Fibroblast of peridontal ligament (primary cell): ENCODE measurements around the gene ZNF124.
"Not testable (repeated sequence)": the region's sequence is repeated elsewhere in the genome, so short reads cannot be mapped to it uniquely, and the experiment has no call there.

Source experiments
- DNase-seq: peaks from one replicate; pipeline ENCODE4 v3.0.0-alpha.2; 2010; ENCODE audit errors: extremely low read depth

Gene ZNF124

GRCh38 chr1:247172996-247173395 is 1.2 kb upstream of the ZNF124 start:
- DNase-seq, result no peak

DNA sequence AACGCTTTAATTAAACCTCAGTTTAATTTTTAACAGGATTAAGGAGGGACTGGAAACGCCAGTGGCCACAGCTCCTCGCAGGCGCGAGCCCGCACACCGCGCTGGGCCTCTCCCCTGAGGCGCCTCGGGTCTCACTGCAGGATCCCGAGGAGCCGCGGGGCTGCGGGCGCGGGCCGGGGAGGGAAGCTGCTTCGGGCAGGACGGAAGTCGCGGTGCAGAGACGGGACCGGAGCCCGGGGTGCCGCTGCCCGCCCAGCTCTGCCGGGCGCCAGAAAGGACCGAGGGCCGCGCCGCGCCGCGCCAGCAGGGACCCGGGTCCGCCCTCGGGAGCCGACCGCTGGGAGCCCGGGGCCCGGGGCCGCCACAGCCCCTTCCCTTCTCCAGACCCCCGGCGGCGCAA is 377 bp downstream of the ZNF124 start:
- DNase-seq, result not testable (repeated sequence)

DNA sequence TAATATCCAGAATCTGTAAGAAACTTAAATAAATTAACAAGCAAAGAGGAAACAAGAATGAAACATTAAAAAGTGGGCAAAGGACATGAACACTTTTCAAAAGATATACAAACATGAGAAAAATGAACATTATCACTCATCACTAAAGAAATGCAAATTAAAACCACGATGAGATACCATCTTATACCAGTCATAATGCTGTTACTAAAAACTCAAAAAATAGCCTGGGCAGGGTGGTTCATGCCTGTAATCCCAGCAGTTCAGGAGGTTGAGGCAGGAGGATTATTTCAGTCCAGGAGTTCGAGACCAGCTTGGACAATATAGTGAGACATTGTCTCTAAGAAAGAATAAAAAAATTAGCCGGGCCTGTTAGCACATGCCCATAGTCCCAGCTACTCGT is 6.1 kb downstream of the ZNF124 start:
- DNase-seq, result no peak

DNA sequence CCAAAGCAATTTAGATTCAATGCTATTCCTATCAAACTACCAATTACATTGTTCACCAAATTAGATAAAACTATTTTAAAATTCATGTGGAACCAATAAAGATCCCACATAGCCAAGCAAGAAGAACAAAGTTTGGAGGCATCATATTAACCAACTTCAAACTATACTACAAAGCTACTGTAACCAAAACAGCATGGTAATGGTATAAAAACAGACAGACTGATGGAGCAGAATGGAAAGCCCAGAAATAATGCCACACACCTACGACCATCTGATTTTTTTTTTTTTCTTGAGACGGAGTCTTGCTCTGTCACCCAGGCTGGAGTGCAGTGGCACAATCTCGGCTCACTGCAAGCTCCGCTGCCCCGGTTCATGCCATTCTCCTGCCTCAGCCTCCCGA is 7.1 kb downstream of the ZNF124 start:
- no peak for DNase-seq

DNA sequence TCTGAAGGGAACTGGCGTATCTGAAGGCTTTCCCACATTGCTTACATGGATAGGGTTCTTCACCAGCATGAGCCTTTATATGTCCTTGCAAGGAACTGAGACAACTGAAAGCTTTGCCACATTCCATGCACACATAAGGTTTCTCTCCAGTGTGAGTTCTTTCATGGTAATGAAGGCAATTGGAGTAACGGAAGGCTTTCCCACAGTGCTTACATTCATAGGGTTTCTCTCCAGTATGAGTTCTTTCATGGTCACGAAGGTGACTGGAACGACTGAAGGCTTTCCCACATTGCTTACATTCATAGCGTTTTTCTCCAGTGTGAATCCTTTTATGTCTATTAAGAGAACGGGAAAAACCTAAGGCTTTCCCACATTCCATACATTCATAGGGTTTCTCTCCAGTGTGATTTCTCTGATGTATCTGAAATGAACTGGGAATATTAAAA is 15.0 kb downstream of the ZNF124 start:
- no peak for DNase-seq

DNA sequence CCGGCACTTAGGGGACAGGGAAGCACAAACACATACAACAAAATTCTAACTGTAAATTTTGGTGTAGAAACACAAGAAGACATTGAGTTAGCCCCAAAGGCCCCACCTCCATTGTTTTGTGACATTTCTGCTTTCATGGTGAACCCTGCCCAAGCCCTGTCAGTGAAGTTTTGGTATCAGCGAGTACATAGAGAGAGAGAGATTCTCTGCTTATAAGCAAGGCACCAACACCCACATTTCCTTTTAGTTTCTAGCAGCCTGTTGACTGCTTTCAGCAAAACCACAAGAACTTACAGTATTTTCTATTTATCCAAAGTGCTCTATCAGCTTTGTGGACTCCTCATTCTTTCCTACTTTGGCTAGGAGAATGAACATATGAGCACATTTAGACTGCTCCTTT is 24.0 kb downstream of the ZNF124 start:
- DNase-seq, result no peak

DNA sequence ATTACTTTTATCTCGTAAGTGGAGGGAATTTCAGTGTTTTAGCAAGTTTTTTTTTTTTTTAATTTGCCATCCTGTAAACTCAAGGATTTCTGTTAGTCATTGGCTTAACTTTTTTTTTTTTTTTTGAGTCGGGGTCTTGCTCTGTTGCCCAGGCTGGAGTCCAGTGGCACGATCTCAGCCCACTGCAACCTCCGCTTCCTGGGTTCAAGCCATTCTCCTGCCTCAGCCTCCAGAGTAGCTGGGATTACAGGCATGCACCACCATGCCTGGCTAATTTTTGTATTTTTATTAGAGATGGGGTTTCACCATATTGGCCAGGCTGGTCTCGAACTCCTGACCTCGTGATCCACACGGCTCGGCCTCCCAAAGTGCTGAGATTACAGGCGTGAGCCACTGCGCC is 24.7 kb downstream of the ZNF124 start:
- DNase-seq, result not testable (repeated sequence)

DNA sequence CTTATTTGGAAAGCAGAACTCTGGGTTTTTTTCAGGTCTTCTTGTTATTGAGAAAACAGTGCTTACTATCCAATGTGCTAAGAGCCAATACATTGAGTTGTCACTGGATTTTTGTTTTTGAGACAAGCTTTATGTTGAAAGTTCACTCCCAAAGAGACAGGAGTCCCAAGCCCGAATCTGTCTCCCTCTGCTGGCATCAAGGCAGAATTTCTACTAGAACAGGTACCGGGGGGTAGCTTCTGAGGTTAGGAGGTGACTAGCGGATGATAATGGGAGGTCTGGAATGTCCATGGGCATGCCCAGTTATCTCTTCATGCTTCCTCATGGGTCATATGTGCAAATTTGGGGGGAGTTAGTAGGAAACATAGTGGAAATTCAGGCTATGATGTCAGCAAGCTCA is 25.1 kb downstream of the ZNF124 start:
- no peak for DNase-seq

DNA sequence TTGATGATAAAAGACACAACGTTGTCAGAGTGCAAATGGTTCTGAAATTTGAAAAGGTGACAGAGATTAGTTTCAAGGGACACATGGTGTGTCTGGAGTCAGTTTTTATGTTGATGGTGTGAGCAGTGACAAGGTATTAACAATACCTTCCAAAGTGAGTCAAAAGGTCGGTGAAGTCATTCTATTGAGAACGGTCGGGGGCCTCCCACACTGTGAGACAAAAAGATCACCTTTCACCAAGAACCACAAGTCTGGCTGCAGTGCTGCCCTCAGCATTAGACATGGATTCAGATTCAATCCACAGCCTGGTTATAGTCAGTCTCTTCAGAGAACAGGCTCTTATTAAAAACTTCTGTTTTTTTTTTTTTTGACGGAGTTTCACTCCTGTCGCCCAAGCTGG is 26.5 kb downstream of the ZNF124 start:
- DNase-seq, result no peak

- not testable (repeated sequence) for DNase-seq
Measured at GRCh38 chr1:247139557-247139956, 32.3 kb downstream of the ZNF124 start.

DNA sequence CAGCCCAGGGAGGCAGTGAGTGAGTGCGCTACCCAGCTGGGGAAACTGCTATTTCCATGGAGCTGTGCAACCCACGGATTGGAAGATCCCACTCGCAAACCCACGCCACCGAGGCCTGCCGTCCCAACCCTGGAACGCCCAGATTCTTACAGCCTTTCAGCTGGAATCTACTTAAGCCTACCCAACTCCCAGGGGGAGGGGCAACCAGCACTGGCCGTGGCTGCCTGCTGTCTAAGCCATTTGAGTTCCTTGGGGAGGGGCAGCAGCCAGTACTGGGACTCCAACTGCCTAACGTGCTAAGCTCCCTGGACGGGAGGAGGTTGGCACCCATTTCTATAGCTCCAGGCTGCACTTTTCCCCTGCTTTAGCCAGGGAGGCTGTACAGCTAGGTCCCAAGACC is 40.6 kb downstream of the ZNF124 start:
- DNase-seq, result no peak

DNA sequence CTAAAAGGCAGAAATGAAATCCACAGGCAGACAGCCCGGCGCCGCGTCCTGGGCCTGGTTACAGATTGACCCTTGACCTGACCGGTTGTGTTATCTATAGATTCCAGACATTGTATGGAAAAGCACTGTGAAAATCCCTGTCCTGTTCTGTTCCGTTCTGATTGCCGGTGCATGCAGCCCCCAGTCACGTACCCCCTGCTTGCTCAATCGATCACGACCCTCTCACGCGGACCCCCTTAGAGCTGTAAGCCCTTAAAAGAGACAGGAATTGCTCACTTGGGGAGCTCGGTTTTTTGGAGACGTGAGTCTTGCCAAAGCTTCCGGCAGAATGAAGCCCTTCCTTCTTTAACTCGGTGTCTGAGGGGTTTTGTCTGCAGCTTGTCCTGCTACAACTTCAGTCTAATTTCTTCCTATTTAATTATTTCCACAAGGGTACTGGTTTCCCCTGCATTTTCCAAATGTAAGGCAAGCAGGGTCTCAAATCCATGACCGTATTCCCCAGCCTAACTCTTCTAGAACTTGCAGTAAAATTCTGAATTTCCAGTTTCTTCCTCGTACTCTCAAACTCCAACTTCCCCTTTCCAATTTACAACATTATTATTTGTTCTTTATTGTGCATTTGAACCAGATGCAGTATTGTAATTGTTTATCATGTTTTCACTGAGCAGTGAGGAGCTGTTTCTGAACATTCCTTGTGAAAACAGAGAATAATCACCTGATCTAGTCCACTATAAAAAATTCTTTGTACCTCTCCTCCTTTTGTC is 44.1 kb downstream of the ZNF124 start:
- not testable (repeated sequence) for DNase-seq

DNA sequence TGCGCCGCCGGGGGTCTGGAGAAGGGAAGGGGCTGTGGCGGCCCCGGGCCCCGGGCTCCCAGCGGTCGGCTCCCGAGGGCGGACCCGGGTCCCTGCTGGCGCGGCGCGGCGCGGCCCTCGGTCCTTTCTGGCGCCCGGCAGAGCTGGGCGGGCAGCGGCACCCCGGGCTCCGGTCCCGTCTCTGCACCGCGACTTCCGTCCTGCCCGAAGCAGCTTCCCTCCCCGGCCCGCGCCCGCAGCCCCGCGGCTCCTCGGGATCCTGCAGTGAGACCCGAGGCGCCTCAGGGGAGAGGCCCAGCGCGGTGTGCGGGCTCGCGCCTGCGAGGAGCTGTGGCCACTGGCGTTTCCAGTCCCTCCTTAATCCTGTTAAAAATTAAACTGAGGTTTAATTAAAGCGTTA is 45.2 kb downstream of the ZNF124 start:
- DNase-seq, result not testable (repeated sequence)

DNA sequence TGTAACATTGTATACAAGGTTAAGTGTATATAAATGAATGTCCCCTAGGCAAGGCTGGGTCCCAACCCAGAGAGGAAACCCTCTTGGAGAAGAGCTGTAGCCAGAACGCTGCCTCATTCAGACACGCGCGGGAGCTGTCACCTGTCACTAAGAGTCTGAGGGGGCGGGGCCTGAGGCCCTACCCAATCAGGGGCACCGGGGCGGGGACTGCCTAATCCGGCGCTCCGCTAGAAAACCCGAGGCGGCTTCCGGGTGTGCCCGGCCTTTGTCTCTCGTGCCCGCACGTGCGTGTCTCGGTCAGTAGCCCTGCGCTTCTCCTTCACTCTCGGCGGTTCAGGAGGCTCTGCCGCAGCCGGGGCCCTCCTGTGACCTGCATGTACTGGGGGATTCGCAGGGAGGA is 45.7 kb downstream of the ZNF124 start:
- DNase-seq, result not testable (repeated sequence)

- no peak for DNase-seq
Measured at GRCh38 chr1:247121382-247121781, 50.4 kb downstream of the ZNF124 start.

GRCh38 chr1:247120408-247120668 is 51.5 kb downstream of the ZNF124 start:
- not testable (repeated sequence) for DNase-seq

GRCh38 chr1:247119600-247120407 is 52.0 kb downstream of the ZNF124 start:
- DNase-seq, result no peak

DNA sequence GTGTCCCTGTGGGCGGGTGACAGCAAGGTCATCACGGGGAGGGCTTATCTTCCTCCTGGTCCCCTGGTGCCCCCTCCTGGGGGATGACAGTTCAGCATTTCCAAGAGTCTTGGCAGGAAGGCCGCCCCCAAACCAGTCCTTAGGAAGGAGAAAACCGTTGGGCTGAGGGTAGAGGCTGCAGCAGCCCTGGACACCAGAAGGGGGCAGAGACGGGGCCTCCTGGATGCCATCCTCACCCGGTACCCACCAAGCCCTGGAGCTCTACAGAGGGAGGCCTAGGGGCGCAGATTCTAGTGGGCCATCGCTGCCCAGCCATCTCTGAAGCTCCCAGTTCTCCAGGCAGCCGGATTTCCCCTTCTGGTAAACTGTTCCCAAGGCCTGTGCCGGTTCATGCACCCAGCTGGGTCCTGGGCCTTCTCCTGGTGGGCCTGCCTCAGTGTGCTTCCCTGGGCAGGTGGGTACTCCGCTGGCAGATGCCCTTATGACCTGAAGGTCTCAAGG is 52.8 kb downstream of the ZNF124 start:
- DNase-seq, result no peak

GRCh38 chr1:247115545-247115944 is 56.3 kb downstream of the ZNF124 start:
- DNase-seq, result no peak

- no peak for DNase-seq
Measured at GRCh38 chr1:247115141-247115510, 56.7 kb downstream of the ZNF124 start.

- no peak for DNase-seq
Measured at GRCh38 chr1:247114351-247115140, 57.3 kb downstream of the ZNF124 start.

- no peak for DNase-seq
Measured at GRCh38 chr1:247113733-247114271, 58.0 kb downstream of the ZNF124 start.
